NOMO-1 treated with dmso at 0.1 percent for 144 hours (cell line): ENCODE measurements around the gene IARS2.
"Not testable (repeated sequence)": the region's sequence is repeated elsewhere in the genome, so short reads cannot be mapped to it uniquely, and the experiment has no call there.

Experiments
- DNase-seq: peaks from one replicate; lab custom pipeline; 2025; ENCODE audit not compliant: unreplicated experiment; lab: John Stamatoyannopoulos, UW

The IARS2 gene

GRCh38 chr1:220094016-220094911 is at the start of gene IARS2:
Gene IARS2 (plus strand): TSS chr1:220094132. CDS start chr1:220094217, 85 bp downstream.
- DNase-seq: peak; percentile 74

- no peak for DNase-seq
Observed at GRCh38 chr1:220044678-220045355, 49.1 kb upstream of the IARS2 start.

DNA sequence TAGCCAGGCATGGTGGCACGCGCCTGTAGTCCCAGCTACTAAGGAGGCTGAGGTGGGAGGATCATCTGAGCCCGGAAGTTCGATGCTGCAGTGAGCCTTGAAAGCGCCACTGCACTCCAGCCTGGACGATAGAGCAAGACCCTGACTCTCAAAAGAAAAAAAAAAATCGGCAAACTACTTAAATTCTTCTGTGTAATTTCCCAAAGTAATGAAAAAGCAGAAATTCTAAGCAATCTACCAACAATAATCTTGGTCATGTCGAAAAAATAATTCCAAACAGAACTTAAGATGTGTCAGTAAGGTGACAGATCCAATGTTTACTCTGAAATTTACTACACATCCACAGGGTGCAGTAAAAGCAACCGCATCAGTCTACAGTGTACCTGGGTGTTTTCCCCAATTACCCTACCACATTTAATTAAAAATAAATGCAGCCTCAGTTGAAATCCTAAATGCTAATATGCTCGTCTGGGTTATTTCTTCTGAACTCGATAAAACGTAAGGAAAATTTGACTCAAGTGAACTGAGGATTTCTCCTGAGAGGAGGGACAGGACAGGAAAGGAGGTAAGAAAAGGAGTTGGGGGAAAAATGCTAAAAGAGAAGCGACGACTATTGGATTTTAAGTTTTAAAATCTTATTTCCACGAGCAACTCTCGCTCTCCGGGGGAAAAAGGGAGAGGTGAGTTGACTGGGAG is 48.4 kb upstream of the IARS2 start:
- DNase-seq: no peak

DNA sequence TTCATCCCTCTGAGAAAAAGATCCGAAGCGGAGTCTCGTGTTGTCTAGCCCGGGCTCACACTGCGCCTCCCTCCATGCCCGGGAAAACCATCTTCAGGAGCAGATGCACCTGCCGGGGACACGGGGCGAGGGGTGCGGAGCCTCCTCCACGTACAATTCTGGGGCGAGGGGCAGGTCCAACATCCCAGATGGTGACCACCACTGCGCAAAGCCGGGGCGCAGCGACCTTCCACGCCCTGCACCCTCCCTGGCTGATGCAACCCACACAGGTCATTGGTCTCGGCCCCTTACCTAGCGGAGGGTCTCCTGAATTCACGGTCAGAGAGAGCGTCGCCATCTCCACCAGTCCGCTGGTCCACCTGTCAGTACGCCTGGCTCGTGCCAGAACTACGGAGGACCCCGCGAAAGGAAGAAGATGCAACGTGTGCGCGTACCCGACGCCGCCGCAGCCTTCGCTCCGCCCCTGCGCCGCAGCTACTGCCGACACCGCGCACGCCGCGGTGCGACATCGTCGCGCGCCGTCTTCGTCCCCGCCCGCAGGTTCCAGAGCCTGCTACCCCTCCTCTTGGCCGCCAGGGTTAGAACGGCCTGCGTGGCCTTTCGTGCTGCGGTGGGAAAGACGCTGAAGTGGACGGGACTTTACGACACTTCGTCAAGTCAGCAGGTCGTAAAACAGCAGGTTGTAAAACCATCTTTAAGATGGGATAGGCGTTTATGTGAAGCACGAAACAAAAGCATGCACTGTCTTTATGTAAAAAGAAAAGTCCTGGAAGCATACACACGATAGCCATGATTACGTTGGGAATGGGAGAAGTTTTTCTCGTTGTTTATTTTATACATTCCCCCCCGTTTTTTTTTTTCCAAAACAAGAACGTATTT is 47.6 kb upstream of the IARS2 start, which contains the start of gene EPRS1:
Gene EPRS1 (minus strand): TSS at position 454 of the 879 bp plus-strand sequence. CDS start 117 bp downstream, at position 337.
- peak; percentile 93 for DNase-seq

- no peak for DNase-seq
Observed at GRCh38 chr1:220056374-220056773, 37.6 kb upstream of the IARS2 start.

DNA sequence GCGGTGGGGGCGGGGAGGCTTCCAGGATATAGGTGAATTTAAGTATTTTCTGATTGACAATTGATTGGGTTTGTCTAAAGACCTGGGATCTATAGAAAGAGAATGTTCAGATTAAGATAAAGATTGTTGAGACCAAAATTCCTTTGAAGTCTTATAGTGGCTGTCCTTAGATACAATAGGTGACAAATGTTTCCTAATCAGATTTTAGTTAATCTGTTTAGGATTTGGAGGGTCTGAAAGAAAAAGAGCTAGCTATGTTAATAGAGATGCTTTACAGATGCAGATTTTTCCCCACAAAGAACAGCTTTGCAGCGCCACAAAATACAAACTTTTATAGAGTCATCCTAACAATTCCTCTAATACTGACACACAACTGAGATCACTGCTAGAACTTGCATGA is 33.1 kb upstream of the IARS2 start:
- DNase-seq: no peak

DNA sequence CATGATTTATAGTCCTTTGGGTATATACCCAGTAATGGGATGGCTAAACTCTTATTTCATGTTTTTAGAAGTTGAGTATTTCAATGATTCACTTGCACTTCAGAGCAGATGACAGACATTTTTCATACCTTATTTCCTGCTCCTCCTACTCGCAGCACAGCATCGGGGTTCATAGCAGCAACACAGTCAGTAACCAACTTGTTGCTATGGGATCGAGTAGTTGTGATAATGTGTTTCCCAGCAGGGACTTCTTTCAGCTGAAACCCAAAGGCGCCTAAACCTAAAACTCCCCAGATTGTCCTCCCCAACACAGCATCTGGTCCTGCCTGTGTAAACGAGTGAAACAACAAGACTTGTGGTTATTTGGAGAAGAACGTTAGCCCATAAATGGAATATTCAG is 31.3 kb upstream of the IARS2 start:
- no peak for DNase-seq

DNA sequence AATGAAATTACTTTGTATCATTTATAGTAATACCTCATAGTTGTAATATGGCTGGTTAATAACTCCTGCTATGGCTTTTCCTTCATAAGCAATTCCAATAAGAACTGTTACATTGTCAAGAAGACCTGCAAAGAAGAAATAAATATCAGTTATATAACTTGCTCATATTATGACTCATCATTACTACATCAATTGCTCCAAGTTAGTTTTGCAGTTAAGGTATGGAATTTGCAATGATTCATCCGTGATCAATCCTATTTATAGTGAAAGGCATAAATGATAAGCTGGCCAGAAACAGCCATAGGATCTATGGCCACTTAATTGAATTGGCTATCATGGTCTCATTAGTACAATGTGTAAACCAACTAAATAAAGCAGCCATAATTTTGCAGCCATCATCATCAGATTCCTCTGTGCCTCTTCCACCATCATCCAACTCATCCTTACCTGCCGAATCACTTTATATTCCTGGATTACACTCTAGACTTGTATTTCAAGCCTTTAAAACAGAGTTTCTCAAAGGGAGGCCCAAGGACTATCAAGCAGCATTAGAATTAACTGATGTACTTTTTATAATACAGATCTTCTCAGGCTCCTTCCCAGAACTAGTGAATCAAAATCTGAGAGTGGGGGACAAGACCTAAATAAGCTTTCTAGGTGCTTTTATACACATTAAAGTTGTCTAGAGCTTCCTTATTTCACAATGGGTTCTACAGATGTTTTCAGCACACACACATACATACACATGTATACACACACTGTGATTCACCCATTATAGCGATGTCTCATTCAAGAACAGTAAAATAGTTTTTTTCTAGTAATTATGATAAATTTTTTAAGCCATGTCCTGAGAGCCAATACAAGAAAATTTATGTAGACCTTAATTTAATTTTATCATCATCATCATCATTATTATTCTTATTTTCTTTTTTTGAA is 26.4 kb upstream of the IARS2 start:
- no peak for DNase-seq

- DNase-seq: no peak
Observed at GRCh38 chr1:220076861-220077762, 16.8 kb upstream of the IARS2 start.

- no peak for DNase-seq
Observed at GRCh38 chr1:220077887-220078286, 16.0 kb upstream of the IARS2 start.

GRCh38 chr1:220084460-220084859 is 9.5 kb upstream of the IARS2 start:
- DNase-seq: no peak

- DNase-seq: not testable (repeated sequence)
Observed at GRCh38 chr1:220086261-220086686, 7.7 kb upstream of the IARS2 start.

DNA sequence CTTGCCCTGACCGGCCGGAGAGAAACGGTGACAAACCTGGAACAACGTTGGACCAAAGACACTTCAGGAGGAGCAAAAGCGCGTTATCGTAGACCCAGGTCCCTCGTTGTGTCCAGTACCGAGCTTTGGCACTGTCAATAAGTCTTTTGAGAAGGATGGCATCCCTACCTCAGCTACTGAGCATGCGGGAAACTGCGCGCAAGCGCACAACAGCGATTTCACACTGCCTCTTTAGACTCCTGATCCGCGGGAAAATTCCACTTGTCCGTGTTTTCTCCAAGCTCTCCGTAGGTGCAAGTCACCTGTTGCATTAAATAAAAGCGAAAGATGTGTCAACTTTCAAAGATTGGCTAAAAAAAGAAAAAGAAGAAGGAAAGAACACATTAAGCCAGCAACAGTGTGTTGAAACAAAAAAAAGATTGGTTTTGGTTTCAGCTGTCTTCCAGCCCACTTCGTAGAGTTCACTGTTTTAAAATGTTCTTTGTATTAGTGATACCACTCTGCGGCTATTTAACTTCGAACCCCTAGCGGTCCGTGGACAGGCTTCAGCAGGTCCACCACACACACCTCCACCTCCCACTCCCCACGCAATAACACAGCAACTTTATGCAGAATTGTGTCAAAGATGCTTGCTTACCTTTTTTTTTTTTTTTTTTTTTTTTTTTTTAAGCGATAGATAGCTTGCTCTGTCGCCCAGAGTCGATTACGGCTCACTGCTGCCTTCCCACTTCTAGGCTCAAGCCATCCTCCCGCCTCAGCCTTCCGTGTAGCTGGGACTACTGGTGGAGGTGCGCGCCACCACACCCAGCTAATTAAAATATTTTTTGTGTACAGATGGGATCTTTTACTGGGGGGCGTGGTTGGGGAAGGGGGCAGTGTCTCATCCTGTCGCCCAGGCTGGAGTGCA is 4.0 kb upstream of the IARS2 start, which contains the start of gene BPNT1:
Gene BPNT1 (minus strand): TSS at position 139 of the 907 bp plus-strand sequence. CDS start 9,942 bp downstream, outside the sequence.
- peak; percentile 84 for DNase-seq

- no peak for DNase-seq
Observed at GRCh38 chr1:220092694-220093093, 1.2 kb upstream of the IARS2 start.

DNA sequence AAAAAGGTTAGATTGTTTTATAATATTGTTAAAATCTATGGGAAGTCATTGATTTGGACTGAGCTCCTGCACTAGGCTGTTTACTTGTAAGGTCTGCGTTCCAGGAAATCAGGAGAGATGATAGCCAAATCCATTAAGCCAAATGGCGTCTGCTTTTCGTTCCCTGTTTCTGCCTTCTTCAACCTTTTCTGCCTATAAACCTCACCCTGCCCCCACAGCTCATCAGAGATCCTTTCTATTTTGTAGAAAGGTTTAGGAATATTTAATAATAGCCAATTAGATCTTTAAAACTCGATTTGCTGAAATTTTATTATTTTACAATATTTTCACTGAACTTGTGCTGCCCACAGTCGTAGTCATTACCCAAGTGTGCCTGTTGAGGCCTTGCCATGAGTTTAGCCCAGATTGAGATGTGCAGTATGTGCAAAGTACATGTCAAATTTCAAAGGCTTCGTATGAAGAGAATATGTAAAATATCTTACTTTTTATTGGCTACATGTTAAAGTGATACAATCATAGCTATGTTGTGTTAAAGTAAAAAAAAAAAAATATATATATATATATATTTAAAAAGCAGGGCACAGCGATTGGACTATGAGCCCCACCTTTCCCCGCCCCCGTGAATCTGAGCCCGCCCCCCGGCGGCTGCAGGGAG is 444 bp upstream of the IARS2 start:
- DNase-seq: no peak

DNA sequence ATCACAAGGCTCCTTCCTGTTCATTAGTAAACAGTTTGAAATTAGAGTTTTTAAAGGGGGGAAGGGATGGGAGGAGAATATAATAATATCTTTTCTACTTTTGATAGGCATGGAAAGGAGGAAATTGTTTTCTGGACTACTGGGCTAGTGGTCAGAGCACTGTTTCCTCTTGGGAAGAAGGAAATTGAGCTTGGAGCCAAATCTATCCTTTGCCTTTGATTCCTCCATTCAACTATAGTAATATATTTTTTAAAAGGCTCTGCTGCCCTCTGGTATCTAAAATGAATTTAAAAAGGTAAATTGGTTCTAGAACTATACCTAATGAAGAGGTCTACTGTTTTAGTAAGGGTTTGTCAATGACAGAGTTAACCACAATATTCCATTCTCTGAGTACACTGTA is 5.9 kb downstream of the IARS2 start:
- DNase-seq: no peak

DNA sequence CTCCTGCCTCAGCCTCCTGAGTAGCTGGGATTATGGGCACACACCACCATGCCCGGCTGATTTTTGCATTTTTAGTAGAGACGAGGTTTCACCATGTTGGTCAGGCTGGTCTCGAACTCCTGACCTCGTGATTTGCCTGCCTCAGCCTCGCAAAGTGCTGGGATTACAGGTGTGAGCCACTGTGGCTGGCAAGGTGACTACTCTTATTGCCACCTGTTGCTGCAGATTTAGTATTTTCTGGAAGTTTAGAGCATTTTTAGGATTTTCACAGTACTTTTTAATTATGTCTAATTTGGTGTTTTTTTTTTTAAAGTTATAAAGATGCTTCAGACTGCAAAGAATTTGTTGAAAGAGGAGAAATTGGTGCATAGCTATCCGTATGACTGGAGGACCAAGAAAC is 16.5 kb downstream of the IARS2 start:
- DNase-seq: not testable (repeated sequence)
